GM23338 (cell line): Measurements from ENCODE around the gene OXCT1. TPM values are rescaled to one million over a fixed set of nuclear protein-coding genes. Genes with fewer than 3 reads are reported as not detected.

ENCODE experiments used
- ATAC-seq: fragments of 200-7000 bp; cut with Tn5 transposase; 3 replicates; pipeline ENCODE4 v1.9.1; 2020
- DNase-seq: peaks from one replicate; pipeline ENCODE4 v3.0.0-alpha.2; 2015; ENCODE audit warnings: low spot score
- H2AFZ ChIP-seq: fragments of 200-600 bp; sonication (generic); 2 replicates; pipeline ENCODE4 v1.8.0; 2016; ENCODE audit warnings: antibody characterized with exemption, mild to moderate bottlenecking, moderate library complexity
- H3F3A ChIP-seq: fragments of 200-600 bp; sonication (generic); replicated peaks from 2 replicates; pipeline ENCODE4 v1.8.0; 2017; ENCODE audit warnings: antibody characterized with exemption, mixed run types, low read depth
- H3K27ac ChIP-seq: fragments of 200-600 bp; sonication (generic); 2 replicates; pipeline ENCODE4 v1.6.1; 2016; ENCODE audit warnings: low read depth
- H3K27me3 ChIP-seq: fragments of 200-600 bp; sonication (generic); 2 replicates; pipeline ENCODE4 v1.8.0; 2016; ENCODE audit warnings: mild to moderate bottlenecking, mixed run types, moderate library complexity; ENCODE audit not compliant: insufficient read depth
- H3K36me3 ChIP-seq: fragments of 200-600 bp; sonication (generic); 2 replicates; pipeline ENCODE4 v1.8.0; 2016; ENCODE audit warnings: mild to moderate bottlenecking; ENCODE audit not compliant: insufficient read depth
- H3K4me1 ChIP-seq: fragments of 200-600 bp; sonication (generic); 2 replicates; pipeline ENCODE4 v1.8.0; 2016; ENCODE audit warnings: mild to moderate bottlenecking, moderate library complexity; ENCODE audit not compliant: insufficient read depth
- H3K4me2 ChIP-seq: fragments of 200-600 bp; sonication (generic); 2 replicates; pipeline ENCODE4 v1.7.1; 2017; ENCODE audit warnings: mixed run types
- H3K4me3 ChIP-seq: fragments of 200-600 bp; sonication (generic); 2 replicates; pipeline ENCODE4 v1.6.1; 2016; ENCODE audit warnings: mixed run types
- H3K79me2 ChIP-seq: fragments of 200-600 bp; sonication (generic); replicated peaks from 2 replicates; pipeline ENCODE4 v1.8.0; 2017; ENCODE audit warnings: mild to moderate bottlenecking; ENCODE audit not compliant: insufficient read depth
- H3K9me2 ChIP-seq: fragments of 200-600 bp; sonication (generic); 2 replicates; pipeline ENCODE4 v1.8.0; 2017; ENCODE audit not compliant: insufficient read depth
- H4K20me1 ChIP-seq: fragments of 200-600 bp; sonication (generic); replicated peaks from 2 replicates; pipeline ENCODE4 v1.8.0; 2017; ENCODE audit warnings: mild to moderate bottlenecking; ENCODE audit not compliant: insufficient read depth
- H3K27ac Mint-ChIP-seq: 2 replicates; pipeline ENCODE4 v1.8.0; 2020; ENCODE audit warnings: inconsistent platforms, mild to moderate bottlenecking, moderate library complexity, mixed read lengths
- H3K27me3 Mint-ChIP-seq: 3 replicates; pipeline ENCODE4 v1.8.0; 2022; ENCODE audit warnings: low read depth, mild to moderate bottlenecking, moderate library complexity, mixed read lengths, inconsistent platforms; ENCODE audit not compliant: insufficient read depth, poor library complexity
- H3K36me3 Mint-ChIP-seq: 3 replicates; pipeline ENCODE4 v1.8.0; 2021; ENCODE audit warnings: low read depth, mild to moderate bottlenecking, inconsistent platforms, moderate library complexity, mixed read lengths
- H3K4me1 Mint-ChIP-seq: 3 replicates; pipeline ENCODE4 v1.8.0; 2020; ENCODE audit warnings: mild to moderate bottlenecking, inconsistent platforms, mixed read lengths
- H3K4me3 Mint-ChIP-seq: 3 replicates; pipeline ENCODE4 v1.8.0; 2021; ENCODE audit warnings: moderate library complexity, mild to moderate bottlenecking, inconsistent platforms, mixed read lengths
- H3K9me3 Mint-ChIP-seq: 3 replicates; pipeline ENCODE4 v1.8.0; 2020; ENCODE audit warnings: moderate library complexity, mild to moderate bottlenecking, inconsistent platforms, mixed read lengths
- CREB1 ChIP-seq: fragments of 250-450 bp; sonication (Bioruptor Pico); IDR thresholded peaks from 2 replicates; pipeline ENCODE4 v1.5.0; 2020; ENCODE audit warnings: low read depth, mild to moderate bottlenecking, moderate library complexity
- CTCF ChIP-seq, 2 experiments: fragments of 200-600 bp in 1 of 2; sonication (generic) in 1 of 2; conservative IDR thresholded peaks; 2 replicates each; pipeline versions ENCODE4 v1.5.1 to v1.6.1; 2016 to 2017; ENCODE audit warnings: antibody characterized with exemption in 2 of 2, low read depth in 2 of 2, mild to moderate bottlenecking in 2 of 2, moderate library complexity in 1 of 2
- NANOG ChIP-seq: IDR thresholded peaks from 2 replicates; pipeline ENCODE4 v1.6.1; 2016; ENCODE audit warnings: antibody characterized with exemption, borderline replicate concordance
- POLR2AphosphoS5 ChIP-seq: IDR thresholded peaks from 2 replicates; pipeline ENCODE4 v1.6.1; 2016; ENCODE audit warnings: antibody characterized with exemption, low read depth
- ZNF114 ChIP-seq: fragments of 250-450 bp; sonication (Bioruptor Pico); IDR thresholded peaks from 2 replicates; pipeline ENCODE4 v1.5.0; 2020; ENCODE audit warnings: mild to moderate bottlenecking, moderate library complexity
- ZNF331 ChIP-seq: fragments of 250-450 bp; sonication (Bioruptor Pico); IDR thresholded peaks from 2 replicates; pipeline ENCODE4 v1.5.0; 2020; ENCODE audit warnings: low read depth, mild to moderate bottlenecking, moderate library complexity
- ZNF462 ChIP-seq: fragments of 250-450 bp; sonication (Bioruptor Pico); IDR thresholded peaks from 2 replicates; pipeline ENCODE4 v1.5.0; 2020; ENCODE audit warnings: mild to moderate bottlenecking, moderate library complexity
- polyA plus RNA-seq: library from polyadenylated mRNA; unstranded; fragments of >200 nt; fragmentation: Nextera tagmentation; extraction: Ambion mirVana; gene quantifications from 2 replicates; pipeline ENCODE4 v1.2.1, GENCODE V29; 2016
- total RNA-seq: library from RNA; depleted of rRNA; stranded (reverse); fragments of >200 nt; shearing (Covaris generic); gene quantifications from 2 replicates; pipeline ENCODE4 v1.2.3, GENCODE V29; 2014

OXCT1 gene
- total and polyA plus RNA-seq, 2 experiments from 2014 or later = 11.6 to 37.0 TPM

GRCh38 chr5:41722359-41722950 lies 147.8 kb downstream of the OXCT1 start:
- no peaks in the 10 kb centered on the region for H3K36me3 Mint-ChIP-seq

GRCh38 chr5:41721516-41721915 lies 148.7 kb downstream of the OXCT1 start:
- H3K36me3 Mint-ChIP-seq = no peaks in the 10 kb centered on the region
- H3K9me3 Mint-ChIP-seq = no peaks in the 10 kb centered on the region
- TF ChIP-seq CREB1 (CRISPR knock-in tag) (no peak), NANOG (no peak), POLR2AphosphoS5 (no peak), ZNF114 (no peak), ZNF331 (CRISPR knock-in tag) (no peak), ZNF462 (CRISPR knock-in tag) (no peak)

More at GRCh38 chr5:41722359-41722950, 147.8 kb downstream of the OXCT1 start:
- Histone ChIP-seq H2AFZ (no peak overlapping the region), H3K27ac (no peak overlapping the region), H3K36me3 (no peaks in the 10 kb centered on the region), H3K4me3 (no peak overlapping the region), H3K4me1 (no peaks in the 10 kb centered on the region), H3K9me2 (no peaks in the 10 kb centered on the region), H3F3A (no peaks in the 10 kb centered on the region), H3K79me2 (no peaks in the 10 kb centered on the region), H3K27me3 (no peaks in the 10 kb centered on the region), H4K20me1 (no peaks in the 10 kb centered on the region), H3K4me2 (no peak overlapping the region)
- Mint-ChIP-seq H3K9me3 (no peaks in the 10 kb centered on the region), H3K4me1 (no peaks in the 10 kb centered on the region), H3K27ac (no peak overlapping the region), H3K4me3 (no peak overlapping the region), H3K27me3 (no peaks in the 10 kb centered on the region)
- TF ChIP-seq ZNF114 = no peak
- peak in 1 of 2 experiments; percentile 36; a peak in 2 of 4 replicates for TF ChIP-seq CTCF (conservative IDR thresholded peaks at IDR 0.05; ENCODE audit: low read depth in 2 of 2)
- peak; percentile 48 for ATAC-seq
- peak; percentile 2 for DNase-seq

More at GRCh38 chr5:41721516-41721915, 148.7 kb downstream of the OXCT1 start:
- H3K27me3 Mint-ChIP-seq = no peaks in the 10 kb centered on the region
- no peaks in the 10 kb centered on the region for H3K9me2 ChIP-seq
- no peaks in the 10 kb centered on the region for H3F3A ChIP-seq
- H3K4me3 ChIP-seq = no peak overlapping the region
- no peaks in the 10 kb centered on the region for H3K79me2 ChIP-seq
- H3K27ac ChIP-seq = no peak overlapping the region
- H4K20me1 ChIP-seq = no peaks in the 10 kb centered on the region
- H3K27me3 ChIP-seq = no peaks in the 10 kb centered on the region
- H3K4me1 Mint-ChIP-seq = no peaks in the 10 kb centered on the region
- H3K27ac Mint-ChIP-seq = no peak overlapping the region
- H3K4me2 ChIP-seq = no peak overlapping the region
- DNase-seq = no peak
- H2AFZ ChIP-seq = no peak overlapping the region
- no peak for ATAC-seq
- H3K36me3 ChIP-seq = no peaks in the 10 kb centered on the region
- no peaks in the 10 kb centered on the region for H3K4me1 ChIP-seq
- no peak overlapping the region for H3K4me3 Mint-ChIP-seq
